ENCODE measurements around the gene POLR1H.
"Not testable (repeated sequence)": the region's sequence is repeated elsewhere in the genome, so short reads cannot be mapped to it uniquely, and the experiment has no call there.

Gene POLR1H

DNA sequence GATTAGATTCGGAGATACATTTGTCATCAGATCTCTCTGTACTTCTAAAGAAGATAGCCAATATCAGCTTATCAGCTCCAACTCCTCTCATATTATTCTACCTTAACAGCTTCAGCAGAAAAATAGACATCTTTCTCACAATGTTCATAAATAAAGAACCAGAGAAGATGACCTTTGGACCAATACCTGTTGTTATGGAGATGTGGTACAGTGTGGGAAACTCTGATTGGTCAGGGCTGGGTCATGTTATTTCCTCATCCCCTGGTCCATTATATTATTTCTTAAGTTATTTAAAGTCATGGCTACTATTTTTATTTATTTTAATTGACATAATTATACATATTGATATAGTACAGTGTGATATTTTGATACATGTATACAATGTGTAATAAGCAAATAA is 35.9 kb upstream of the POLR1H start:
- no peaks in the 10 kb centered on the region for H3K27me3 ChIP-seq (ENCODE audit: insufficient read depth, low read depth, severe bottlenecking)
- H3K4me3 ChIP-seq (ENCODE audit: low read depth, low read length) = no peak overlapping the region
- no peak overlapping the region for H3K27ac ChIP-seq
- H3K36me3 ChIP-seq = no peaks in the 10 kb centered on the region
- TF ChIP-seq, protein P1, sequence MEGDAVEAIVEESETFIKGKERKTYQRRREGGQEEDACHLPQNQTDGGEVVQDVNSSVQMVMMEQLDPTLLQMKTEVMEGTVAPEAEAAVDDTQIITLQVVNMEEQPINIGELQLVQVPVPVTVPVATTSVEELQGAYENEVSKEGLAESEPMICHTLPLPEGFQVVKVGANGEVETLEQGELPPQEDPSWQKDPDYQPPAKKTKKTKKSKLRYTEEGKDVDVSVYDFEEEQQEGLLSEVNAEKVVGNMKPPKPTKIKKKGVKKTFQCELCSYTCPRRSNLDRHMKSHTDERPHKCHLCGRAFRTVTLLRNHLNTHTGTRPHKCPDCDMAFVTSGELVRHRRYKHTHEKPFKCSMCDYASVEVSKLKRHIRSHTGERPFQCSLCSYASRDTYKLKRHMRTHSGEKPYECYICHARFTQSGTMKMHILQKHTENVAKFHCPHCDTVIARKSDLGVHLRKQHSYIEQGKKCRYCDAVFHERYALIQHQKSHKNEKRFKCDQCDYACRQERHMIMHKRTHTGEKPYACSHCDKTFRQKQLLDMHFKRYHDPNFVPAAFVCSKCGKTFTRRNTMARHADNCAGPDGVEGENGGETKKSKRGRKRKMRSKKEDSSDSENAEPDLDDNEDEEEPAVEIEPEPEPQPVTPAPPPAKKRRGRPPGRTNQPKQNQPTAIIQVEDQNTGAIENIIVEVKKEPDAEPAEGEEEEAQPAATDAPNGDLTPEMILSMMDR (IDR thresholded peaks at IDR 0.05; ENCODE audit: low read depth, low read length) = no peak
- no peaks in the 10 kb centered on the region for H3K9me3 ChIP-seq (ENCODE audit: severe bottlenecking)
- no peak for DNase-seq

DNA sequence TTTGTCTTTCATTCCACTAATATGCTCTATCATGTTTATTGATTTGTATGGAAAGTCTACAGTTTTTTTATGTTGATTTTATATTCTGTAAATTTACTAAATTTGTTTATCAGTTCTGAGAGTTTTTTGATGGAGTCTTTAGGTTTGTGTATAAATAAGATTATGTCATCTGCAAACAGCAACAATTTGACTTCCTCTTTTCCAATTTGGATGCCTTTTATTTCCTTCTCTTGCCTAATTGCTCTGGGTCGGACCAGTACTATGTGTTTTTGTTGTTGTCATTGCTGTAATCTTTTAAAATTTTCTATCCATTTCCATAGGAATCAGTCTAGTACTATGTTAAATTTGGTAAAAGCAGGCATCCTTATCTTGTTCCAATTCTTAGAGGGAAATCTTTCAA is 31.5 kb upstream of the POLR1H start:
- DNase-seq = no peak
- TF ChIP-seq, protein P1 (IDR thresholded peaks at IDR 0.05; ENCODE audit: low read depth, low read length) = no peak
- H3K27me3 ChIP-seq (ENCODE audit: insufficient read depth, low read depth, severe bottlenecking) = no peaks in the 10 kb centered on the region

DNA sequence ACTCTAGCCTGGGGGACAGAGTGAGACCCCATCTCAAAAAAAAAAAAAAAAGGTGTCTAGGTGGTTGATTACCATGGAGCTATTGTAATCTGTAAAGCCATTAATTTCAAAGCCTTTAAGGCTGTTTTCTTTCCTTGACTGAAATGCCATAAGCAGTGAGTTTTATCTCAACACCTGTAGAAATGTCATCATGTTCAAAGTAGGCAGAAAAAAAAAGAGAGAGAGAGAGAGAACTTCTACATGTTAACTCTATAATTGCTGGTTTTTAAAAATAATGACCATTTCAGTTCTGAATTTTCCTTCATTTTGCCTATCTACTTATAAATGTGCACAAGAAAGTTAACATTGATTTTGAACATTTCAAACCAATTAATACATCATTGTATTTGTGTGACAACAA is 29.7 kb upstream of the POLR1H start:
- TF ChIP-seq, protein P1 (IDR thresholded peaks at IDR 0.05; ENCODE audit: low read depth, low read length) = no peak
- H3K36me3 ChIP-seq = no peaks in the 10 kb centered on the region; the same call in 1 of the 2 replicates
- no peak for DNase-seq
- H3K4me3 ChIP-seq (ENCODE audit: low read depth, low read length) = no peak overlapping the region
- no peaks in the 10 kb centered on the region for H3K9me3 ChIP-seq (ENCODE audit: severe bottlenecking)
- H3K27ac ChIP-seq = no peak overlapping the region
- H3K27me3 ChIP-seq (ENCODE audit: insufficient read depth, low read depth, severe bottlenecking) = no peaks in the 10 kb centered on the region

More for the DNA sequence above, 31.5 kb upstream of the POLR1H start:
- H3K9me3 ChIP-seq (ENCODE audit: severe bottlenecking) = no peaks in the 10 kb centered on the region
- no peak overlapping the region for H3K4me3 ChIP-seq (ENCODE audit: low read depth, low read length)
- no peaks in the 10 kb centered on the region; the same call in 1 of the 2 replicates for H3K36me3 ChIP-seq
- H3K27ac ChIP-seq = no peak overlapping the region

DNA sequence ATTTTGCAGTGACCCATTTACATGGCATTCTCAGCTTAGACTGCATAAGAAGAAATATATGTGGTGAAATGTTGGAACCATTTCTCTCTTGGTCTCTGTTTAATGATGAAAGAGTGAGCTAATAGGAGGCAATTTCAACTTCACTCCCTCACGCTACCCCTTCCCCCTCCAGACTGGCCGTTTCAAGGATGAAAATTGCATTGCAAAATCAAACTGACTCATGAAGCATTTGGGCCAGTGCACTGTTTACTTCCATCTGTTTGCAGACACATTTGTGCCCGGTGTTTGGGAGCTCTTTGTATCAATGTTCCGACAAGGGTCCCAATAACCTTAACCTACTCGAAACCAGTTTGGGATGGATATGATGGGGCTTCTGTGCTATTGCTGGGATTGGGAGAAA is 27.6 kb upstream of the POLR1H start:
- H3K36me3 ChIP-seq; H3K27ac ChIP-seq; H3K9me3 ChIP-seq (ENCODE audit: severe bottlenecking); H3K4me3 ChIP-seq (ENCODE audit: low read depth, low read length); H3K27me3 ChIP-seq (ENCODE audit: insufficient read depth, low read depth, severe bottlenecking); DNase-seq: not testable (repeated sequence)

DNA sequence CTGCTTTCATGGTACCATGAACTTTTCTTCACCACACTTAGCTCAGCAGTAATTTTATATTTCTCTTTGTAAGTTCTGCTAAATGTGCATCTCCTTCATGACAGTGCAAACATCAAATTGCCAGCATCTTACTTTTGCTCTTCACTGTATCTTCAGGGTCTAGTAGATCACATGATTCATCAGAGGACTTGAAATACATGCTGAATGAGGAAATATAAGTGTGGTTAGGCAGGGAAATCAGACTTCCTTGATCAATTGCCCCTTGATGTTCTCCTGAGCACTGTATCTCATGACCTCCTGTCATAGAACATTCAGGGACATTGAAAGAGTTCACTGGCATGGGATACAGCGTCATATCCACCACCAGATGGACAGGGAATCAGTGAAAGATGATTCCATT is 25.3 kb upstream of the POLR1H start:
- Histone ChIP-seq H3K9me3 (ENCODE audit: severe bottlenecking) (no peaks in the 10 kb centered on the region), H3K27me3 (ENCODE audit: insufficient read depth, low read depth, severe bottlenecking) (no peaks in the 10 kb centered on the region), H3K27ac (no peak overlapping the region), H3K36me3 (no peaks in the 10 kb centered on the region; the same call in 1 of the 2 replicates), H3K4me3 (ENCODE audit: low read depth, low read length) (no peak overlapping the region)
- TF ChIP-seq, protein P1 (IDR thresholded peaks at IDR 0.05; ENCODE audit: low read depth, low read length) = no peak
- no peak for DNase-seq

DNA sequence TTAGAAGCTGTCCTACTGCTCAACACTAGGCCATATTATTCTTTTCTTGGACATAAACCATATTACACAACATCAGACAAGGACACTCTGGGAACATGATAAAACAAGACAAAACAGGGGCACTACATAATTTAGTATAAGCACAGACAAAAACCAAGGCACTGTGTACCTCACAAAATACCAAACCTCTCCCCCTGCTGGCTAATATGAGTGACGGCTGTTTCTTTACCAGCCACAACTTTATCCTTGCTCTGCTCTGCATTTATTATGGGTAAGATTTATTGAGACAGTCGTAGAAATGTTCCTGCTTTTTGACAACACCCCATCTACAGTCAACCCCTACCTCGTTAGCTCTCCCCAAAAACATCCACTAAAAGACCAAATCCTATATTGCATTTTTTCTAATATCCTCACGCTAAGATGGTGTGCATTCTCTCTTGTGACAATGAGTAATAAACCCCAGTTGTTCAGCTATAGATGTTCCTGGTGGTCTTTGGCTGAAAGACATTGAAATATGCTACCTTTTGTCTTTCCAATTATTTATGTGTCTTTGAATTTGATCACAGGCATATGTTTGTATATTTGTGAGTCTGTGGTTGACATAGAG is 23.8 kb upstream of the POLR1H start:
- no peaks in the 10 kb centered on the region for H3K27me3 ChIP-seq (ENCODE audit: insufficient read depth, low read depth, severe bottlenecking)
- no peak for DNase-seq

More for the DNA sequence above, 23.8 kb upstream of the POLR1H start:
- Histone ChIP-seq H3K9me3 (ENCODE audit: severe bottlenecking) (no peaks in the 10 kb centered on the region), H3K4me3 (ENCODE audit: low read depth, low read length) (no peak overlapping the region), H3K27ac (no peak overlapping the region), H3K36me3 (no peaks in the 10 kb centered on the region; the same call in 1 of the 2 replicates)
- TF ChIP-seq, protein P1 (IDR thresholded peaks at IDR 0.05; ENCODE audit: low read depth, low read length) = peak; percentile 75

Data from WERI-Rb-1 (cell line).